Vagina (tissue), 2 donors: ENCODE measurements around the gene IL9.

Experiments used
- CTCF ChIP-seq, 3 experiments: fragments of 450-650 bp in 2 of 3; fragments of 200-600 bp in 1 of 3; sonication (generic) in 1 of 3; IDR thresholded peaks; one replicate each; pipeline ENCODE4 v1.5.1; 2017 to 2019; ENCODE audit warnings: antibody characterized with exemption in 3 of 3, mild to moderate bottlenecking in 2 of 3, moderate library complexity in 2 of 3
- POLR2A ChIP-seq, 2 donors: fragments of 450-650 bp; IDR thresholded peaks; one replicate each; pipeline ENCODE4 v1.6.1; 2017; ENCODE audit warnings: antibody characterized with exemption in 2 of 2, mild to moderate bottlenecking in 2 of 2, moderate library complexity in 2 of 2
- POLR2AphosphoS5 ChIP-seq, 2 donors: sonication (generic); formaldehyde crosslinking; IDR thresholded peaks; one replicate each; pipeline ENCODE4 v1.9.0; 2017; ENCODE audit warnings: antibody characterized with exemption in 2 of 2, mild to moderate bottlenecking in 2 of 2, low read depth in 1 of 2; ENCODE audit not compliant: insufficient read depth in 1 of 2

- TF ChIP-seq CTCF (IDR thresholded peaks at IDR 0.05) = no peak
- no peak for TF ChIP-seq POLR2AphosphoS5 (IDR thresholded peaks at IDR 0.05; ENCODE audit: insufficient read depth in 1 of 2, low read depth in 1 of 2)
- no peak for TF ChIP-seq POLR2A (IDR thresholded peaks at IDR 0.05)
Observed at GRCh38 chr5:135862744-135863143, 32.9 kb downstream of the IL9 start.
